HG03469 (cell line): ENCODE data around the gene TNRC6B.

ENCODE experiments used
- ATAC-seq: cut with Tn5 transposase; IDR thresholded peaks from one replicate; pipeline ENCODE4 v1.9.1; 2021; ENCODE audit warnings: mild to moderate bottlenecking, moderate library complexity, moderate number of reproducible peaks; ENCODE audit not compliant: unreplicated experiment

The TNRC6B gene

DNA sequence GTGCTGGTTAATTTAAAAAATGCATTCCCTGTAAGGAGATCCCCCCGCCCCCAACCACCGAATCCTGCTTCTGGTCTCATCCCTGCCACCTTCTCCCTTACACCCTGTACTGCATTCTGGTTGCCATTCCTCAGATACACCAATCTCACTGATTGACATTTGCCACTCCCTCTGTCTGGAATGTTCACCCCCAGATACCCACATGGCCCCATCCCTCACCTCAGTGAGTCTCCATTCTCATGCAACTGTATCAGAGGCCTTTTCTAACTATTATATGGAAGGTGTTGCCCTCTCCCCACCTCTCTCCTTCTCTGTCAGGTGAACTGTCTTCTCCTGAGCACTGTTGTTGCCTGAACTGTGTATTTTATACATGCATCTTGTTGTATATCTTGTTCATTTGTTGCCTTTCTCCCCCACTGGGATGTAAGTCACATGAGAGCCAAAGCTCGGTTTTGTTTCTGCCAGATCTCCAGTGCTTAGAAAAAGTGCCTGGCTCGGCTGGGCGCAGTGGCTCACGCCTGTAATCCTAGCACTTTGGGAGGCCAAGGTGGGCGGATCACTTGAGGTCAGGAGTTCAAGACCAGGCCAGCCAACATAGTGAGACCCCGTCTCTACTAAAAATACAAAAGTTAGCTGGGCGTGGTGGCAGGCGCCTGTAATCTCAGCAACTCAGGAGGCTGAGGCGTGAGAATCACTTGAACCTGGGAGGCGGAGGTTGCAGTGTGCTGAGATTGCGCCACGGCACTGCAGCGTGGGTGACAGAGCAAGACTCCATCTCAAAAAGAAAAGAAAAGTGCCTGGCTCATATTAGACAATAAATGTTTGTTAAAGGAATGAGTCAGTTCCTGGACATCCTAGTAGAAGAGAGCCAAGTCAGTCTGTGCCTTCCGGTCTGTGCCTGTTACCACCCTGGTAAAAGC lies 61.0 kb downstream of the TNRC6B start:
- ATAC-seq = no peak

GRCh38 chr22:40239345-40239683 lies 61.6 kb downstream of the TNRC6B start:
- no peak for ATAC-seq

DNA sequence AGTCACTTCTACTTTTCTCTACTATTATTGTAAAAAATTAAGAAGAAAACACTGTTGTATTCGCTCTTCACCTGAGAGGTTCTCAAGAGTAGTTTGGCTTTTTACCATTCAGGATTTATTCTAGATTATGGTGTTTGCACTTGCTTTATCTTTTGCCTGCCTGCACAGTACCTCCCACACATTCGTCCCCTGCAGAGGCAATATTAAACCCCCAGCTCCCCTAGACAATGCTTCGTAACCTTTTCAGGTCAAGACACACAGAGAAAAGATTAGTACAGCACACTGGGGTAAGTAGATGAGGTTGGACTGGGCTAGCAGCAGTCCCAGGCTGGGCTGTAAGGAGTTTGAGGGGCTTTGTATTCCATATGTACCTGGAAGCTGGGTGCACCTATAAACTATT lies 62.4 kb downstream of the TNRC6B start:
- ATAC-seq = no peak

GRCh38 chr22:40240686-40241085 lies 63.0 kb downstream of the TNRC6B start:
- no peak for ATAC-seq

DNA sequence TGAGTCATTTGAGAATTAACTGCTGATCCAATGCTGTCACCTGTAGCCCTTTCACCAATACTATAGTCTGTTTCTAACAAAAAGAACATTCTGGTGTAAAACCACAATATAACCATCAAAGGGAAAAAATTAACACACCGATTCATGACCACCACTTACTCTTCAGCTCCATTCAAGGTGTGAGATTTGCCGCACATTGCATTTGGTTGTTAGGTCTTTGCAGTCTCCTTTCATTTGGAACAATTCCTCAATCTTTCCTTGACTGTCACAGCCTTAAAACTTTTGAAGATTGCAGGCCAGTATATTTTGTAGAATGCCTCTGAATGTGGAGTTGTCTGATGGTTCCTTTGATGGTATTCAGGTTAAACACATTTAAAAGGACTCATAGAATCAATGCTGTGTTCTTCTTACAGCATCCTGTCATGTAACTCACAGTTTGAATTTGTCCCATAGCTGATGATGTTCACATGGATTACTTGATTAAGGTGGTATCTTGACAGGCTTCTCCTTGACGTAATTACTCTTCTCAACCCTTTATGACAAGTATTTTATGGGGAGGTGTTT lies 63.6 kb downstream of the TNRC6B start:
- no peak for ATAC-seq

- ATAC-seq = no peak
These were observed 66.2 kb downstream of the TNRC6B start for GRCh38 chr22:40243891-40244290.

GRCh38 chr22:40244586-40244985 lies 66.9 kb downstream of the TNRC6B start:
- ATAC-seq = no peak

GRCh38 chr22:40247976-40248375 lies 70.3 kb downstream of the TNRC6B start:
- no peak for ATAC-seq

- no peak for ATAC-seq
These were observed 71.6 kb downstream of the TNRC6B start for GRCh38 chr22:40249286-40249685.

DNA sequence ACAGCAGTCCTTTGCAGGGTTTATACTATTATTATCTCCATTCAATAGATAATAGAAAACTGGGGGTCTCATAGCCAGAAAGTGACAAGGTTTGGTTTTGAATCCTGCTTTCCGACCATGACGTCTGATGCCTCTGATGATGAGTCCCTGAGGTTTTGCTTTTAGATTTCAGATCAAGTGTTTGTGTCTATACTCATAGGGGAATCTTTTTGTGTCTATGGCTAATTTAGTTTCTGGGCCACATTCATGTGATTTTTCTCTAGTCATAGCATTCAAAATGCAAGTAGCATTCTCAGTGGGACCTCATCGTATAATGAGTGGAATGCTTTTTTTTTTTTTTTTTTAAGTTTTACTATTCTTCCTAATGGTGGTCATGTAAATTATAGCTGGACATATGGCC lies 72.9 kb downstream of the TNRC6B start:
- ATAC-seq = no peak

DNA sequence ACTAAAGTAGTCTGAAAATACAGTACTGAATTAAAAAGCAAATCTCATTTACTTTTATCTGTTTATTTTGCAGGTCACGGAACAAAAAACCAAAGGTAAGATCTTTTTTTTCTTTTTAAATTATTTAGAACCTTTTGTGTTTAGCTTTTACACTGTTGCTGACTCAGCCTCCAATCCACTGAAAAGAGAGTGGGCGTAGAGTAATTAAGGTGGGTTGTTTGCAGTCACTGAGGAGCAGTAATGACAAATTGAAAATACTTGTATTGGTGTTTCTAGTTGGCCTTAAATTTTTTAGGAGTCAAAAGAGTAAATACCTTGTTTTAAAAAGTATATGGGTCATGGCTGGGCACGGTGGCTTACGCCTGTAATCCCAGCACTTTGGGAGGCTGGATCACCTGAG lies 73.4 kb downstream of the TNRC6B start:
- ATAC-seq = no peak

GRCh38 chr22:40252146-40252545 lies 74.4 kb downstream of the TNRC6B start:
- ATAC-seq = no peak

DNA sequence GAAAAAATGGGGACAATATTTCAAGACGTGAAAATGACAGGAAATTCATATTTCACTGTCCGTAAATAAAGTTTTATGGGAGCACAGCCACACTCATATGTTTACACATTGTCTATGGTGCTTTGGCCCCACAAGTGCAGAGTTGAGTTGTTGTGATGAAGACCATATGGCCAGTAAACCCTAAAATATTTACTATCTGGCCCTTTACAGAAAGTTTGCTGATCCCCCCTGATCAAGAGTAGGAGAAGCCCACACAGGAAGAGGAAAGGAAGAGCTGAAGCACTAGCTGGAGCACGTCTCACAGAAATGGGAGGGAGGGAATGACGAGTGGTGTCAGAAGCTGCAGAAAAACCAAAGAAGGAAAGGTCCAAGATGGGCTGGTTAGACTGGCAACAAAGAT lies 78.8 kb downstream of the TNRC6B start:
- ATAC-seq = no peak

GRCh38 chr22:40258017-40258416 lies 80.3 kb downstream of the TNRC6B start:
- no peak for ATAC-seq

DNA sequence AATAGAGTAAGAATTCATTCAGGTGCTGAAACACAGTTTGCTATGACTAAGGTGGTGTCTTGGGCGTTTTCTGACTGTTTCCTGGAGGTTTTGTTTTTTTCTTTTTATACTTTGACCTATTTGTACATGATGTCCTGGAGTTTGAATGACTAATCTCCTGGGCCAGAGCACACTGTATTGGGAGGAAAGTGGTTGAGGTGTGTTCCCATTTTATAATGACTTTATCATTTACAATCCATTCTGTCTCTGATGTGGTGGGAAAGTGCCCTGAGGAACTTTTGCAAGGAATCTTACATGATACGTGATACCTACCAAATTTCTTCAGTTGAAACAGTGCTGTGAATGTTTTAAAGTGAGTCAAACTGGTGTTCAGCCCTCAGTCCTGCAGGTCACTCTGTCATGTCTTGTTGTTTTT lies 80.8 kb downstream of the TNRC6B start:
- ATAC-seq = no peak

GRCh38 chr22:40261783-40262182 lies 84.1 kb downstream of the TNRC6B start:
- ATAC-seq = no peak

DNA sequence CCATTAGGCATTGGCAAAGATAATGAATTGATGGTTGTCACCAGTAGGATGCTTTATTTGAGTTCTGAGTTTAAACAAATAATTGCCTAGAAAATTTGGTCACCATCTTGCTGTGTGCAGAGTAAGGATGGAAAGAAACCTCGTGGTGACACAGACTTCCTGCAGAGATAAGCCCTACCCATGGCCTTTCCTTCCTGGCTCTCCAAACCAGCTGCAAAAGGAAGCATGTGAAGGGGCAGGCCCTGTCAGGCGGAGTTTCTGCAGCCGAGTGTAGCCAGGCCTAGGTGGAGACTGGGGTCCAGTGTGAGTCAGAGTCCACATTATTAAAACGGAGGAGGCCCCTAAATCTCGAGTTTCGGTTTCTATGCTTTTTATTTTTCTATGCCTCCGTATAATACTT lies 85.5 kb downstream of the TNRC6B start:
- ATAC-seq = no peak

DNA sequence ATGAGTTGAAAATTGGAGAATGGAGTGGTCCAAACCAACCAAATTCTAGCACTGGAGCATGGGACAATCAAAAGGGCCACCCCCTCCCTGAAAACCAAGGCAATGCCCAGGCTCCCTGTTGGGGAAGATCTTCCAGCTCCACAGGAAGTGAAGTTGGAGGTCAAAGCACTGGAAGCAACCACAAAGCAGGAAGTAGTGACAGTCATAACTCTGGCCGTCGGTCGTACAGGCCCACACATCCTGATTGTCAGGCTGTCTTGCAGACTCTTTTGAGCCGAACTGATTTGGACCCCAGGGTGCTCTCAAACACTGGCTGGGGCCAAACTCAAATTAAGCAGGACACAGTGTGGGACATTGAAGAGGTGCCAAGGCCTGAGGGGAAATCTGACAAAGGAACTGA lies 88.1 kb downstream of the TNRC6B start:
- ATAC-seq = no peak

DNA sequence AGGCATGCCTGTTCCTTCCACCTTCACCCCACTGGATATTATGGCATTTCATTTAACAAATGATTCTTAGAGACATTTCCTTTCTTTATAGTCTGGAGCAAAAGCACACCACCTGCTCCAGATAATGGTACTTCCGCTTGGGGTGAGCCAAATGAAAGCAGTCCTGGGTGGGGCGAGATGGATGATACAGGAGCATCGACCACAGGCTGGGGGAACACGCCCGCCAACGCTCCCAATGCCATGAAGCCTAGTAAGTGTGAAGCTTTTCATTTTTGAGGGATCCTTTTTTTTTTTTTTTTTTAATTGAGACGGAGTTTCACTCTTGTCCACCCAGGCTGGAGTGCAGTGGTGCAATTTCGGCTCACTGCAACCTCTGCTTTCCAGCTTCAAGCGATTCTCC lies 92.3 kb downstream of the TNRC6B start:
- ATAC-seq = no peak

GRCh38 chr22:40270748-40271373 lies 93.1 kb downstream of the TNRC6B start:
- ATAC-seq = no peak

GRCh38 chr22:40271440-40271839 lies 93.7 kb downstream of the TNRC6B start:
- ATAC-seq = no peak

GRCh38 chr22:40273319-40273718 lies 95.6 kb downstream of the TNRC6B start:
- ATAC-seq = no peak
